Nephron (organoid): ENCODE measurements around the gene ATXN7L1.

ENCODE experiments used
- H3K27ac Mint-ChIP-seq, 3 experiments: 2 replicates each; pipeline ENCODE4 v1.8.0; 2020; ENCODE audit warnings: mixed read lengths in 3 of 3, mild to moderate bottlenecking in 2 of 3, moderate library complexity in 1 of 3
- H3K27me3 Mint-ChIP-seq: 2 replicates; pipeline ENCODE4 v1.8.0; 2021; ENCODE audit warnings: low read depth, mild to moderate bottlenecking, moderate library complexity, mixed read lengths
- H3K36me3 Mint-ChIP-seq: 2 replicates; pipeline ENCODE4 v1.8.0; 2020; ENCODE audit warnings: low read depth, mixed read lengths
- H3K4me1 Mint-ChIP-seq: 2 replicates; pipeline ENCODE4 v1.8.0; 2020; ENCODE audit warnings: mixed read lengths
- H3K4me3 Mint-ChIP-seq, 3 experiments: 2 replicates each; pipeline ENCODE4 v1.8.0; 2020; ENCODE audit warnings: mild to moderate bottlenecking in 3 of 3, mixed read lengths in 3 of 3, moderate library complexity in 2 of 3
- H3K9me3 Mint-ChIP-seq: 2 replicates; pipeline ENCODE4 v1.8.0; 2020; ENCODE audit warnings: mixed read lengths
- TF ChIP-seq, protein P1 (sequence below), 3 experiments: fragments of 200-600 bp; sonication (generic); IDR thresholded peaks; one replicate each; pipeline ENCODE4 v1.5.0; 2021; ENCODE audit warnings: antibody characterized with exemption in 3 of 3; ENCODE audit not compliant: unreplicated experiment in 3 of 3

Gene ATXN7L1

GRCh38 chr7:105638334-105638733, 238.1 kb downstream of the ATXN7L1 start:
- Mint-ChIP-seq H3K36me3 (peaks cover 49% of the 10 kb centered on the region), H3K4me1 (peaks cover 40% of the 10 kb centered on the region), H3K9me3 (no peaks in the 10 kb centered on the region), H3K27me3 (peaks cover 8% of the 10 kb centered on the region), H3K4me3 (peak overlapping the region in 2 of 3 experiments; percentile 58 to 64), H3K27ac (peak overlapping the region; percentile 20 to 87 (median 28))
- TF ChIP-seq, protein P1, sequence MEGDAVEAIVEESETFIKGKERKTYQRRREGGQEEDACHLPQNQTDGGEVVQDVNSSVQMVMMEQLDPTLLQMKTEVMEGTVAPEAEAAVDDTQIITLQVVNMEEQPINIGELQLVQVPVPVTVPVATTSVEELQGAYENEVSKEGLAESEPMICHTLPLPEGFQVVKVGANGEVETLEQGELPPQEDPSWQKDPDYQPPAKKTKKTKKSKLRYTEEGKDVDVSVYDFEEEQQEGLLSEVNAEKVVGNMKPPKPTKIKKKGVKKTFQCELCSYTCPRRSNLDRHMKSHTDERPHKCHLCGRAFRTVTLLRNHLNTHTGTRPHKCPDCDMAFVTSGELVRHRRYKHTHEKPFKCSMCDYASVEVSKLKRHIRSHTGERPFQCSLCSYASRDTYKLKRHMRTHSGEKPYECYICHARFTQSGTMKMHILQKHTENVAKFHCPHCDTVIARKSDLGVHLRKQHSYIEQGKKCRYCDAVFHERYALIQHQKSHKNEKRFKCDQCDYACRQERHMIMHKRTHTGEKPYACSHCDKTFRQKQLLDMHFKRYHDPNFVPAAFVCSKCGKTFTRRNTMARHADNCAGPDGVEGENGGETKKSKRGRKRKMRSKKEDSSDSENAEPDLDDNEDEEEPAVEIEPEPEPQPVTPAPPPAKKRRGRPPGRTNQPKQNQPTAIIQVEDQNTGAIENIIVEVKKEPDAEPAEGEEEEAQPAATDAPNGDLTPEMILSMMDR (IDR thresholded peaks at IDR 0.05; ENCODE audit: unreplicated experiment in 3 of 3), result no peak

DNA sequence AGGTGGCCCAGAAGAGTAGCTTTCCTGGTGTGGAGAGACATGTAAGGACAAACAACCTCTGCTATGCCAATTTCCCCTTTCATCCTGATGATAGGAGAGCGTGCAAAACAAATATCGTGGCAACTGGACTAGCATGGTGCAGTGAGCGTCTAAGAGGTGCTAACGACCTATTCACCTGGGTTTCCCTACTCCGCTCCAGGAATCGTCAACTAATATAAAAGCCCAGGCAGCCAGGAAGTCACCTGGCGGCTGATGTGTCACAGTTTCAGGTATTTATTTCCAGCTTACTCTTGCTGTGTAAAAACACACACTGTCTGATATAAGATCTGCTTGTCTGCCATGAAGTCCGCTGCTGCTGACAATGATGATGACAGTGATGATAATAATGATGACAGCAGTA, 238.6 kb downstream of the ATXN7L1 start:
- Mint-ChIP-seq H3K9me3 (no peaks in the 10 kb centered on the region), H3K36me3 (peaks cover 45% of the 10 kb centered on the region), H3K27me3 (peaks cover 6% of the 10 kb centered on the region), H3K27ac (no peak overlapping the region), H3K4me1 (peaks cover 35% of the 10 kb centered on the region), H3K4me3 (peak overlapping the region in 1 of 3 experiments; percentile 5)
- TF ChIP-seq, protein P1 (IDR thresholded peaks at IDR 0.05; ENCODE audit: unreplicated experiment in 3 of 3), result no peak

DNA sequence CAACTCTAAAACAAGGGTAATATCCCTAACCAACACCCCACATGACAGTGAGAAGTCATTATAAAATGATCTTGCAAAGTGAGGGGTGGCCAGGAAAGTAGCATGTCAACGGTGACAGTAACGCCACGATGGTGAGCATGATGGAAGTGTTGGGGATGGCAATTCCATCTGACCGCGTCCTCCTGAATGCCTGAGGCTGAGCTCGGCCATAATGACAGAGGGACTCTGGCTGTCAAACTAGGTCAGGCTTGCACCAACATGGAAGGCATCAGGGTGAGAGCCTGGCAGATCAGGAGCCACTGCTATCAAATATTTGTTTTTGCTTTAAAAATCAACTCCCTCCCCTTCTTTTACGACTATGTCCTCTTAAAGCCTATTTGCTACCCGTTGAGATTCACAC, 239.4 kb downstream of the ATXN7L1 start:
- Mint-ChIP-seq H3K9me3 (no peaks in the 10 kb centered on the region), H3K4me3 (no peak overlapping the region), H3K27me3 (no peaks in the 10 kb centered on the region), H3K27ac (no peak overlapping the region), H3K36me3 (peaks cover 48% of the 10 kb centered on the region), H3K4me1 (peaks cover 33% of the 10 kb centered on the region)
- TF ChIP-seq, protein P1 (IDR thresholded peaks at IDR 0.05; ENCODE audit: unreplicated experiment in 3 of 3), result no peak

- Mint-ChIP-seq H3K9me3 (no peaks in the 10 kb centered on the region), H3K36me3 (peaks cover 56% of the 10 kb centered on the region), H3K4me1 (peaks cover 26% of the 10 kb centered on the region), H3K27me3 (no peaks in the 10 kb centered on the region), H3K4me3 (no peak overlapping the region), H3K27ac (no peak overlapping the region)
- TF ChIP-seq, protein P1 (IDR thresholded peaks at IDR 0.05; ENCODE audit: unreplicated experiment in 3 of 3), result no peak
These were observed 241.2 kb downstream of the ATXN7L1 start for GRCh38 chr7:105635197-105635596.

DNA sequence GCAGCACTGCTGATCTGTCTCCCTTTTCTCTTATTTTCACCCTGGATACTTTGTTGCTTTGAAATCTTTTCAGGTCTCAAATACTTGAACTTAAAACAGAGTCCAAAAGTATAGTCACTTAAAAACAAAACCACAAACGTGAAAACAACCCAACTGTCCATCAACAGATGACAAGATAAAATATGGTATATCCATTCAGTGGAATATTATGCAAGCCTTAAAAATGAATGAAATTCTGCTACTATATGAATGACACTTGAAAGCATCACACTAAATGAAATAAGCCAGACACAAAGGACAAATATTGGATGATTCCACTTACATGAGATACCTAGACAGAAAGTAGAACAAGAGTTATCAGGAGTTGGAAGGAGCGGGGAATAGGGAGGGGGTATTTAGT, 250.4 kb downstream of the ATXN7L1 start:
- Mint-ChIP-seq H3K4me3 (no peak overlapping the region), H3K4me1 (peaks cover 14% of the 10 kb centered on the region), H3K36me3 (peaks cover 51% of the 10 kb centered on the region), H3K27me3 (no peaks in the 10 kb centered on the region), H3K27ac (no peak overlapping the region), H3K9me3 (peaks cover 8% of the 10 kb centered on the region)
- TF ChIP-seq, protein P1 (IDR thresholded peaks at IDR 0.05; ENCODE audit: unreplicated experiment in 3 of 3), result no peak

- peaks cover 16% of the 10 kb centered on the region for H3K4me1 Mint-ChIP-seq
- no peaks in the 10 kb centered on the region for H3K27me3 Mint-ChIP-seq
- TF ChIP-seq, protein P1 (IDR thresholded peaks at IDR 0.05; ENCODE audit: unreplicated experiment in 3 of 3), result no peak
- no peak overlapping the region for H3K4me3 Mint-ChIP-seq
- H3K9me3 Mint-ChIP-seq, result peaks cover 8% of the 10 kb centered on the region
- H3K27ac Mint-ChIP-seq, result no peak overlapping the region
- H3K36me3 Mint-ChIP-seq, result peaks cover 43% of the 10 kb centered on the region
These were observed 252.5 kb downstream of the ATXN7L1 start for GRCh38 chr7:105623906-105624305.
